Measurements from ENCODE around the gene OR9Q1.

- TF ChIP-seq GATA2 (IDR thresholded peaks at IDR 0.05; ENCODE audit: low read depth, low read length): no peak
- TF ChIP-seq GATA3 (IDR thresholded peaks at IDR 0.05; ENCODE audit: low read depth, low read length): no peak
These were observed 20.6 kb upstream of the OR9Q1 start for GRCh38 chr11:58003036-58003435.
